Stimulated activated CD4-positive, alpha-beta T cell treated with anti-CD3 and anti-CD28 coated beads, Interleukin-15, amount 100 ng/mL, for 48 hours (primary cell): ENCODE data around the gene ZNF770.

Experiments
- DNase-seq, 2 donors: peaks; one replicate each; pipeline ENCODE4 v3.0.0-alpha.2; 2020; ENCODE audit warnings: low read depth in 2 of 2

ZNF770 gene

GRCh38 chr15:34988027-34988902 lies at the start of gene ZNF770:
ZNF770 (minus strand) TSS chr15:34988287; CDS start chr15:34983434, 4,853 bp downstream.
- DNase-seq: peak; percentile 66 to 77

GRCh38 chr15:35028235-35028984 lies 40.3 kb upstream of the ZNF770 start:
- DNase-seq: no peak

DNA sequence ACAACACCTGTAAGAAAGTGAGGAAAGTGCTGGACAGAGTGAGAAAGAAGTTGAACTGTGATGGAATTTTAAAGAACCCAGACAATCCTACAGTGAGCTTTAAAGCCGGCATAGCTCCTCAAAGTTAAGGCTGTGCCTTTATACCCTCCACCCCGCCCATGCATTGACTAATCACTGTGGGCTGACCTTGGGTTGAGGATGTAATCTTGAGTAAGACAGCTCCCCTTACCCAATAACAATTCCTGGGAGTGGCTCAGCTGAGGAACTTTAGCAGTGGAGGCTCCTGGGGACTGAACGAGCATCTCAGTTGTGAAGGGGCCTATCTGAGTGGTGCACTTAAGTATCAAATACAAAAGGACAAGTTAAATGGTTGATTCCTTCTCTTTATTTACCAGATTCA lies 35.7 kb upstream of the ZNF770 start:
- no peak for DNase-seq

- DNase-seq: no peak
These were observed 32.9 kb upstream of the ZNF770 start for GRCh38 chr15:35020974-35021373.

GRCh38 chr15:35019404-35020327 lies 31.6 kb upstream of the ZNF770 start:
- DNase-seq: no peak

- no peak for DNase-seq
These were observed 26.2 kb upstream of the ZNF770 start for GRCh38 chr15:35014241-35014640.

DNA sequence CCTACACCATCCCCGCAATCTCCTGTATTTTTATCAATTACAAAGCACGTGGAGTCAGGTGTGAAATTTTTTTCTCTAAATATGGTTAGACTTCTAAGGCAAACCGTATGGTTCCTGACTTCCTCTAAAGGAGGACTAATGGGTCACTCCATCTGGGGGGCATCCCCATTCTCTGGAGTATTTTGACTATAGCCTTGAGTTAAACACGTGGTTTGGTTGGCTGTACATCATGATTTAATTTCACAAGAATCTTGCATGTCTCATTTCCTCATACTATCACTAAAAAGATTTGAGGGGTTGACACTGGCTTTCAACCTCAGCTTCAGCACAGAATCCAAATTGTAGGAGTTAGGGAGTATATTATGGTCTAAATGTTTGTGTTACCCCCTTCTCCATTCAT lies 25.3 kb upstream of the ZNF770 start:
- DNase-seq: no peak

GRCh38 chr15:35007397-35007796 lies 19.3 kb upstream of the ZNF770 start:
- no peak for DNase-seq

DNA sequence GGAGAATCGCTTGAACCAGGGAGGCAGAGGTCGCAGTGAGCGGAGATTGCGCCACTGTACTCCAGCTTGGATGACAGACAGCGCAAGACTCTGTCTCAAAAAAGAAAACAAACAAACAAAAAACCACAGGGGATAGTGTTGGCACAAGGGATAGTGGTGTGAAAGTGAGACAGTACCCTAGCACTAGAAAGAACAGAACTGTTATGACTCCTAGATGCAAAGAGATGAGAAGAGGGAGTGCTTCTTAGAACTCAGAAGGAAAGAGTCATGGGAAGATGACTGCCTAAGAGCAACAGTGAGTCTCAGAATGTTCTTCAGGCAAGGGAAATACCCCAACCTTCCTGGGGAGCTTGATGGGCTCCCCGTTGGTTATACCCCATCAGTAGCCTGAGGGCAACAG lies 17.8 kb upstream of the ZNF770 start:
- no peak for DNase-seq

DNA sequence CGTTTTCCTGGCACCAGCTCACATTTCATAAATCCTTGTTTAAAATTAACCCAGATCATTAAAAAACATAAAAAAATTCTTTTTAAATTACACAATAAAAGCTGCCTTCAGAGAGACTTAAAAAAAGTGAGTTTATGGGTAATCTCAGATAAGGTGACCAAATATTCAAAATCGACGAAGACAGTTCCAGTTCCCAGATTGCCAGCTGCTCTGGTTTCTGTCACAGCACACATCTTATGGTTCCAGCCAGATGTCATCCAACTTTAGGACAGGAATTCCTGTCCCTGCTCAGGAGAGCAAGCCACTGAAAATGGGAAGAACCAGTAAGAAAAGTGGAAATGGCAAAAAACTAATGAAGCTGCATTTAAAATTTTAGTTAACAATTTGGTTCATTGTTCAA lies 15.8 kb upstream of the ZNF770 start:
- no peak for DNase-seq

- DNase-seq: no peak
These were observed 12.4 kb upstream of the ZNF770 start for GRCh38 chr15:35000511-35000910.

DNA sequence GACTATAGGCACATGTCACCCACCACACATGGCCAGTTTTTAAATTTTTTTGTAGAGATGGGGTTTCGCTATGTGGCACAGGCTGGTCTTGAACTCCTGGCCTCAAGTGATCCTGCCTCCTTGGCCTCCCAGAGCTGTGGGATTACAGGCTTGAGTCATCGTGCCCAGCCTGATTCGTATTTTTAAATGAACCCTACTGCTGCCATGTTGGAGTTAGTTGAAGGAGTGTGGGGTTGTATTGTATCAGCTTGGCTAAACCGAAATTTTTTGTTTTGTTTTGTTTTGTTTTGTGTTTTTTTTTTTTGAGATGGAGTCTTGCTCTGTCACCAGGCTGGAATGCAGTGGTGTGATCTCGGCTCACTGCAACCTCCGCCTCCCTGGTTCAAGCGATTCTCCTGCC lies 11.8 kb upstream of the ZNF770 start:
- DNase-seq: no peak

GRCh38 chr15:34994925-34995324 lies 6.8 kb upstream of the ZNF770 start:
- no peak for DNase-seq

- DNase-seq: peak in 1 of 2 donors; percentile 30
These were observed 5.8 kb upstream of the ZNF770 start for GRCh38 chr15:34993877-34994276.

GRCh38 chr15:34993412-34993811 lies 5.3 kb upstream of the ZNF770 start:
- DNase-seq: no peak

DNA sequence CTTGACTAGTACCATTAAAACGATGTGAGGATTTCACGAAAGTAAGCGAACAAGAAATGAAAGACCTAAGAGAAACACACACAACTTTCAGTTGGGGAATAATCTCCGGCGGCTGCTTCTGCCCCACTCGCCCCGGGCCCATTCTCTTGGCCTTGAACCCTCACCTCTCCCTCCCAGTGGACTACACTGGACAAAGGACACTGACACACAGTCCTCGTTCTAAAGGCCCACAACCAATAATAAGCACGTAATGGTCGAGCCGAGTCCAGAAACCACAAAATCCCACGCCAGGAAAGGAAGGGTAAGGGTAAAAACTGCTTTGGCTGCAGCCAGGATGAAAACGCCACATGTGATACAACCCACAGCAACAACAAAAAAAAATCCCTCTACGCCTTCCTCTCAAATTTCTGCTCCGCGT lies 469 bp downstream of the ZNF770 start:
- DNase-seq: no peak

GRCh38 chr15:34986771-34987480 lies 1.2 kb downstream of the ZNF770 start:
- DNase-seq: no peak

- DNase-seq: no peak
These were observed 1.8 kb downstream of the ZNF770 start for GRCh38 chr15:34986326-34986725.

DNA sequence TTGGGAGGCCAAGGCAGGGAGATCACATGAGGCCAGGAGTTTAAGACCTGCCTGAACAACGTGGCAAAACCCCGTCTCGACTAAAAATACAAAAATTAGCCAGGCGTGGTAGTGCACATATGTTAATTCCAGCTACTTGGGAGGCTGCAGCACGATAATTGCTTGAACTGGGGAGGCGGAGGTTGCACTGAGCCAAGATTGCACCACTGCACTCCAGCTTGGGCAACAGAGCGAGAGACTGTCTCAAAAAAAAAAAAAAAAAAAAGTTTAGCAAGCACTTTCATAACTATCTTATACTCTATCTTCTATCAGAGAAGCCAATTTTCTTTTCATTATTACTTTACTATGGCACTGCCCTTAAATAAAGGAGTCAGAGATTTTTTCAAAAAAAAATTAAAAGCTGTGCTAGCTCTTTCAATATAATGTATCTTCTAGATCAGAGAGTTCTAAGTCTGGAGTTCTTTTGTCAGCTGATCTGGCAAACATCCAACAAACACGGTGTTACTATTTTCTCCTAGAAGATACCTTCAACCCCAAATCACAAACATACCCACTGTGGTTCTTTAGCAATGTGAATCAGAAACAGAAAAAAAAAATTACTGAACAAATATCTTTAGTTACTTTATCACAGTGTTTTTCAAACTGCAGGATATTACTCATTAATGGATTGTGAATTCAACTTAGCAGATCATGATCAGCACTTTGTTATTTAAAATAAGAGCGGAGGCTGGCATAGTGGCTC lies 3.0 kb downstream of the ZNF770 start:
- DNase-seq: no peak

GRCh38 chr15:34976743-34977142 lies 11.3 kb downstream of the ZNF770 start:
- no peak for DNase-seq

- no peak for DNase-seq
These were observed 12.0 kb downstream of the ZNF770 start for GRCh38 chr15:34976073-34976472.
